HG03095 (cell line): Measurements from ENCODE around the gene DGCR2.
"Not testable (repeated sequence)": the region's sequence is repeated elsewhere in the genome, so short reads cannot be mapped to it uniquely, and the experiment has no call there.

Experiments
- ATAC-seq: cut with Tn5 transposase; IDR thresholded peaks from one replicate; pipeline ENCODE4 v1.9.1; 2021; ENCODE audit warnings: moderate library complexity; ENCODE audit not compliant: unreplicated experiment

Gene DGCR2

GRCh38 chr22:19044381-19044780 is 77.8 kb downstream of the DGCR2 start:
- ATAC-seq: no peak

DNA sequence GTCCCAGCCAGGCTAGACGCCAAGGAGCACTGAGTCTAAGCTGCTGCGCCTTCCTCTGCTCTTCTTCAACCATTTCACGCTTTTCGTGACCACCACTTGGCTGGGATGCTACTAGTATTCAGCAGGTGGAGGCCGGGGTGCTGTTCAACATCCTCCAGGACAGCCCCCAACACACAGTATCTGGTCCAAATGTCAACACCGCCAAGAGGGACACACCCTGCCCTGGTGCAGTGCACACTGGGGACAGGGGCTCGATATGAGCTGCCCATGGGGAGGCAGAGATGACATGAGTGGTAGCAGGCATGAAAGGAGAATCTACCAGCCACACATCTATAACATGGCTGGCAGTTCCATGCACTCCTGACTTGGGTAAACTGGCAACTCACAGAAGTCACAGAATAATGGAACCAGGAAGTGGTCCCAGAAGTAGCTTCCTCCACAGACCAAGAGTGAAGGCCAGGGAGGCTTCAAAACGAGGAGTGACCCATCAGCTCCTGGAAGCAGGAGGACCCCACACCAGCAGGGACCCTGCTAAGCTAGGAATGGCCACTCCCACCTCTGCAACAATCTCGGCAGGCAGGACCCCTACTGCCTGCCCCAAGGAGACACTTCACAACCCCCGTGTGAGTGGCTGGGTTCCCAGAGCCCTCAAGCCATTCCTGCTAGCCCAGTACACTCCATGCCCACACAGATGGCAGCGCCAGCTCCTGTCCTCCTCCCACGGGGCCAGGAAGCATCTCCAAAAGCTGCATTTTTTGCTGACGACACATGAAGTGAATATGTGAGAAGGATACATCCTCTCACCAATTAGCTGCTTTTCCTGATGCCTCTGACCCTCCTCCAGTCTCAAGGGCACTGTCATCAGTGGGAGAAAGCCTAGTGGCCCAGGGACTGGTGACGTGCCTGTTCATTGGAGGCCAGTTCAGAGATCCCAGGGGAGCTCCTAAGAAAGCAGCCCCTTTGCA is 78.8 kb downstream of the DGCR2 start:
- ATAC-seq: no peak

- no peak for ATAC-seq
Measured at GRCh38 chr22:19042285-19043120, 79.7 kb downstream of the DGCR2 start.

- no peak for ATAC-seq
Measured at GRCh38 chr22:19041704-19042074, 80.5 kb downstream of the DGCR2 start.

- no peak for ATAC-seq
Measured at GRCh38 chr22:19040888-19041703, 81.1 kb downstream of the DGCR2 start.

DNA sequence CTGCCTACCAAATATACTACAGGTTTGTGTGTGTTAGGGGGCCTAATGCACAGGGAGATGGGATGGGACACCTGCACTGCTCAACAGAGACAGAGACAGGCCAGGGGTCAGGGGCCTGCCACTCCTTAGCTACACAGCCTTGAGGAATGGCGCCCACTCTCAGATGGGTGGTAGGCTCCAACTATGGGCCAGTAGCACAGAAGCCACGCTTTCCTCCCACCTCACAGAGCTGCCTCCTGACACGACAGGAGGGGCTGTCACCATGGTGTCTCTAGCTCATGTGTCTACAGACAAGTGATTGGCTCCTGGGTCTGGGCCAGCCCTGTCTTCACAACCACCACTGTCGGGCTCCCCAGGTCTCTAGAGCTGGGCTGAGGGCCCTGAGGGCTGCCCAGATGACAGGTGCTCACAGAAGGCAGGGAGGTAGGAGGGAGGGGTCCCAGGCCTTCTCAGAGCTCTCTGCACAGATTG is 81.8 kb downstream of the DGCR2 start:
- ATAC-seq: no peak

DNA sequence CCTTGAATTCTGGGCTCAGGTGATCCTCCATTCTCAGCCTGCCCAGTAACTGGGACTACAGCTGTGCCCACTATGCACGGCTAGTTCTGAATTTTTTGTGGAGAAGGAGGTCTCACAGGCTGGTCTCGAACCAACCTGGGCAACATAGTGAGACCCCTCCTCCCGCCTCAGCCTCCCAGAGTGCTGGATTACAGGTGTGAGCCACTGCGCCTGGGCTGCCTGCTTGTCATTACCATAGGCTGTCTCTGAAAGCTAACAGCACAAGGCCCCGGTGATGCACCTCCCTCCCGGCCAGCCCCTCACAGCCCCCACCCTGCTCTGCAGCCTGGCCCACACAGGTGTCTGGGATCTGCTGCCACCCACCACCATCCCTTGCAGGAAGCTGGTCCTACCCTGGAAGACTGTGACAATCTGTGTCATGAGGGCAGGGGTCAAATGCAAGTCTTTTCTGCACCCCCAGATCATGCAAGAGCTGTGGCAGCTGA is 82.4 kb downstream of the DGCR2 start:
- no peak for ATAC-seq

DNA sequence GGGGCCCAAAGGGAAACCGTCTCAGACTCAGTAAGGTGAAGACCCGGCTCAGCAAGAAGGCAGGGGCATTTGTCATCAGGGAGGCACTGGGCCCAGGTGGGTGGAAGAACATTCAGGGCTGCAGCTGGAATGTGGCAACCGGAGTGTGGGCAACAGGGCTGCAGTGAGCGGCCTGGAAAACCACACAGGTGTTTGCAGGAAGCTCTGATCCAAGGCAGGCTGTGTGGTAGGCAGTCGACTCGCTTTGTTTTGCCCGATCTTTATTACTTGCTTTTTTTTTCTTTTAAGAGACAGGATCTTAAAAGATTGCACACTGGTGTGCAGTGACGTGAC is 82.8 kb downstream of the DGCR2 start:
- ATAC-seq: no peak

- no peak for ATAC-seq
Measured at GRCh38 chr22:19038728-19039447, 83.3 kb downstream of the DGCR2 start.

- ATAC-seq: no peak
Measured at GRCh38 chr22:19038164-19038546, 84.1 kb downstream of the DGCR2 start.

GRCh38 chr22:19037282-19038163 is 84.7 kb downstream of the DGCR2 start:
- ATAC-seq: no peak

- ATAC-seq: no peak
Measured at GRCh38 chr22:19036523-19037273, 85.5 kb downstream of the DGCR2 start.

DNA sequence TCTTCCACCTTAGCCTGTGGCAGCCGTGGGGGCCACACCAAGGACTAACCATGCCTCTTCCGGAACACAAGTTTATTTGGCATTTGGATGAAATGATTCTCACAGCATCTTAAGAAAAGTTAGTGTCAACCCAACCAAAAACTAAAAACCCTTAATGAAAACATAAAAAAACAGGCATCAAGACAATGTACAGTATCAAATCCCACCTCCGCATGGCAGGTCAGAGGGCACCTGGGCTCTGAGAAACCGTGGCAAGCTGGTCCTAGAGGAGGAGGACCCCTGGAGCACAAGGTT is 86.0 kb downstream of the DGCR2 start:
- ATAC-seq: no peak

GRCh38 chr22:19035474-19036228 is 86.6 kb downstream of the DGCR2 start:
- no peak for ATAC-seq

DNA sequence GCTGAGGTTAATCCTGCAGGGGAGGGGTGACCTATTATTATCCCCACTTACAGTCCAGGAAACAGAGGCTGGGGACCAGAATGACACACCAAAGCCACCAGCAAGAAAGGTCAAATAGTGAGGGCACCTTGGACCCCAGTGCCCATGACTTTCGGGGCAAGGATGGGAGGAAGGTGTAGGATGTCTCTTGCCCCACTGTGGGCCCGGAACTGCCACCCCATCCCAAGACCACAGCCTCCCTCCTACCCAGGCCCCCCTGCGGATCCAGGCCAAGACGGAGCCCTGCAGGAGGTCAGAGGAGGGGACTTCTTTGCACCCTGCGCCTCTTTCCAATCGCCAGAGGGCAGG is 87.1 kb downstream of the DGCR2 start:
- ATAC-seq: not testable (repeated sequence)

GRCh38 chr22:19034724-19035120 is 87.5 kb downstream of the DGCR2 start:
- not testable (repeated sequence) for ATAC-seq

- not testable (repeated sequence) for ATAC-seq
Measured at GRCh38 chr22:19034031-19034723, 88.0 kb downstream of the DGCR2 start.

DNA sequence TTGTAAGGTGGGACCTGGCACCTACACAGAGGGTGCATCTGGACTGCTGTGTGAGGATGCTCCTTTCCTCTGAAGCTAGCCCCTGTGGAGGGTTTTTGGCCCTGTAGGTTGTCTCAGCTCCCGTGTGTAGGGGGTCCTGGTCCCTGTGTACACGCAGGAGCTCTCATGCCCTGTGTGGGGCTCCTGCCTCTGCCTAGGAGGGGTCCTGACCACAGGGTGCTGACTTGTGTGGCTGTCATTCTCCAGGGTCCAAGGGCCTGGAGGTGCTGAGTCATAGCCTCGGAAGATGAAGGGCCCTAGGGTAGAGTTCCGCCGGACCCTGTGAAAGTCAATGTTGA is 88.7 kb downstream of the DGCR2 start:
- not testable (repeated sequence) for ATAC-seq
